ENCODE data around the gene NNMT. TPM values are rescaled to one million over a fixed set of nuclear protein-coding genes. Genes with fewer than 3 reads are reported as not detected.

The NNMT gene
- total and polyA plus RNA-seq, 9 of the 15 experiments (the other 6 are each of a cell fraction or from before 2014, with no cell fraction given), result 6.1 to 15.0 (median 11.2) TPM

GRCh38 chr11:114326776-114327175 lies 30.6 kb downstream of the NNMT start (continued):
- TF ChIP-seq, protein P1, sequence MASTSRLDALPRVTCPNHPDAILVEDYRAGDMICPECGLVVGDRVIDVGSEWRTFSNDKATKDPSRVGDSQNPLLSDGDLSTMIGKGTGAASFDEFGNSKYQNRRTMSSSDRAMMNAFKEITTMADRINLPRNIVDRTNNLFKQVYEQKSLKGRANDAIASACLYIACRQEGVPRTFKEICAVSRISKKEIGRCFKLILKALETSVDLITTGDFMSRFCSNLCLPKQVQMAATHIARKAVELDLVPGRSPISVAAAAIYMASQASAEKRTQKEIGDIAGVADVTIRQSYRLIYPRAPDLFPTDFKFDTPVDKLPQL (IDR thresholded peaks at IDR 0.05; ENCODE audit: extremely low read depth, insufficient read length), result no peak
- no peak for TF ChIP-seq TAF9B (IDR thresholded peaks at IDR 0.05; ENCODE audit: partially characterized antibody)
- TF ChIP-seq NCOR1 (IDR thresholded peaks at IDR 0.05), result no peak
- no peak for TF ChIP-seq FIP1L1 (IDR thresholded peaks at IDR 0.05; ENCODE audit: low read depth, low read length, poor library complexity, severe bottlenecking)
- no peak for TF ChIP-seq ZNF830 (CRISPR knock-in tag; IDR thresholded peaks at IDR 0.05)
- TF ChIP-seq HNRNPH1 (optimal IDR thresholded peaks at IDR 0.05; ENCODE audit: low read depth, low read length), result no peak
- no peak for TF ChIP-seq ELK3 (CRISPR knock-in tag; IDR thresholded peaks at IDR 0.05)
- no peak for TF ChIP-seq MITF (IDR thresholded peaks at IDR 0.05)
- TF ChIP-seq, protein P2, sequence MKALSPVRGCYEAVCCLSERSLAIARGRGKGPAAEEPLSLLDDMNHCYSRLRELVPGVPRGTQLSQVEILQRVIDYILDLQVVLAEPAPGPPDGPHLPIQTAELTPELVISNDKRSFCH (CRISPR knock-in tag; IDR thresholded peaks at IDR 0.05), result no peak
- TF ChIP-seq, protein P2 (tag; IDR thresholded peaks at IDR 0.05), result no peak
- TF ChIP-seq ZEB2 (IDR thresholded peaks at IDR 0.05), result no peak

Data from K562 (cell line).